Stimulated activated naive B cell treated with anti-CD40 and anti-IgM and Interleukin-4, amounts not matched to agents 10 μg/mL and 1 μg/mL and 100 μg/mL, for 72 hours (primary cell): ENCODE results near the gene ABLIM1.

ENCODE experiments used
- ATAC-seq, 2 donors: fragments of 150-1000 bp; cut with Tn5 transposase; replicated peaks; 2 replicates each; pipeline ENCODE4 v1.10.0; 2021; ENCODE audit warnings: moderate library complexity in 1 of 2
- DNase-seq: peaks from one replicate; pipeline ENCODE4 v3.0.0; 2021
- H3K27ac Mint-ChIP-seq: one replicate; pipeline ENCODE4 v1.8.0; 2022; ENCODE audit warnings: mild to moderate bottlenecking, mixed read lengths
- H3K27me3 Mint-ChIP-seq, 2 donors: one replicate each; pipeline ENCODE4 v1.8.0; 2022; ENCODE audit warnings: mixed read lengths in 2 of 2
- H3K36me3 Mint-ChIP-seq, 2 donors: one replicate each; pipeline ENCODE4 v1.8.0; 2022; ENCODE audit warnings: mixed read lengths in 2 of 2, mild to moderate bottlenecking in 1 of 2
- H3K4me1 Mint-ChIP-seq, 2 donors: one replicate each; pipeline ENCODE4 v1.8.0; 2022; ENCODE audit warnings: mixed read lengths in 2 of 2, mild to moderate bottlenecking in 1 of 2
- H3K4me3 Mint-ChIP-seq, 2 donors: one replicate each; pipeline ENCODE4 v1.8.0; 2022; ENCODE audit warnings: mild to moderate bottlenecking in 2 of 2, mixed read lengths in 2 of 2, moderate library complexity in 1 of 2
- H3K9me3 Mint-ChIP-seq, 2 donors: one replicate each; pipeline ENCODE4 v1.8.0; 2022; ENCODE audit warnings: mixed read lengths in 2 of 2, mild to moderate bottlenecking in 1 of 2

The ABLIM1 gene

DNA sequence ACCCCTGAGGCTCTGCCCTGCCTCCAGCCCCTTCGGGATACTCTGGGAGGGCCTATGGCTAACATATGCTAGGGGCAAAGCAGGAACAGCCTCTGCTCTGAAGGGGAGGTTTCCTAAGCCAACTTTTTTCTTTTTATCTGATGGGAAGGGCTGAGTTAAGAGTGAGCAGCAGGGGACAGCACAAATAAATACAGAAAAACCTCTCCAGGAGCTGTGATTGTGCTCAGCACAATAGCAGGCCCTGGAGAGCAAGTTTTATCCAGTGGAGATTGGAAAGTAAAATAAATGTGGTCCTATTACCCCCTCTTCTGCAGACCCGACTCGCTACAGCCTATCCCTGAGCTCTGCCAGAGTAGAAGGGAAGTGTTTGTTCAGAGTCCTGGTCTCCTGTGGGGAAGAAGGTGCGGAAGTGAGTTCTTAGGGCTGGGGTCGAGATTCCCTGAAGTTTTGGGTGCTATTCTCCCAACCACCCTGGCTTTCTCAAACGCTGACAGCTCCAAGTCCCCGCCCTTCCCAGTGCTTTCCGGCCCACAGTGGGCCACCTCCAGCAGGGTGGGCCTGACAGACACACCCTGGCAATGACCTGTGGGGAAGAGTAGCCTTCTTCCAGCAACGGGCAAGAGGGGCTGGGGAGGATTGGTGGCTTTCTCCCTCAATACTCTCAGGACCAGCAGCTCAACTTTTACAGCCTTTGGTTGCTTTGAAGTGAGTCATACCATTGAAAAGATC is 230.8 kb downstream of the ABLIM1 start:
- ATAC-seq (no peak), DNase-seq (no peak)
- Mint-ChIP-seq H3K4me1 (no peaks in the 10 kb centered on the region), H3K4me3 (no peak overlapping the region), H3K9me3 (no peaks in the 10 kb centered on the region), H3K36me3 (peaks cover 9 to 23% of the 10 kb centered on the region in 2 donors), H3K27me3 (no peaks in the 10 kb centered on the region), H3K27ac (no peak overlapping the region)

DNA sequence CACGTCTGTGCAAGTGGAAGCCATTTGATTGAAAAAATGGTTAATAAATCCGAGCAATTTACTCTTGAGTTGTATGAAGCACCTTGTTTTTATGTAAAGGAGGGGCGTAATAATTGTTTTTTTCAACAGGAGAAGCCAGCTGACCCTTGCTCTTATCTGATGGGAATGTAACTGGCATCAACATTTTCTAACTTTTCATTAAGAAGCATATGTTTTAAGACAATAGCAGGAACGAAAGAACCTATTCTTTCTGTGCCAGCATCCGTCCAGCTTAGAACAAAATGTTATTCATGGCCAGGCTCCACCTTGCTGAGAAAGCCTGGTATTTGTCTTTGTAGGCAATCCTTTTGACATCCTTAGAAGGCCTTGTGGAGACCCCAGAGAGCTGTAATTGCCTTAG is 231.6 kb downstream of the ABLIM1 start:
- Mint-ChIP-seq H3K9me3 (no peaks in the 10 kb centered on the region), H3K4me3 (no peak overlapping the region), H3K27ac (no peak overlapping the region), H3K36me3 (peaks cover 5 to 18% of the 10 kb centered on the region in 2 donors), H3K4me1 (no peaks in the 10 kb centered on the region), H3K27me3 (no peaks in the 10 kb centered on the region)
- DNase-seq (no peak), ATAC-seq (no peak)

DNA sequence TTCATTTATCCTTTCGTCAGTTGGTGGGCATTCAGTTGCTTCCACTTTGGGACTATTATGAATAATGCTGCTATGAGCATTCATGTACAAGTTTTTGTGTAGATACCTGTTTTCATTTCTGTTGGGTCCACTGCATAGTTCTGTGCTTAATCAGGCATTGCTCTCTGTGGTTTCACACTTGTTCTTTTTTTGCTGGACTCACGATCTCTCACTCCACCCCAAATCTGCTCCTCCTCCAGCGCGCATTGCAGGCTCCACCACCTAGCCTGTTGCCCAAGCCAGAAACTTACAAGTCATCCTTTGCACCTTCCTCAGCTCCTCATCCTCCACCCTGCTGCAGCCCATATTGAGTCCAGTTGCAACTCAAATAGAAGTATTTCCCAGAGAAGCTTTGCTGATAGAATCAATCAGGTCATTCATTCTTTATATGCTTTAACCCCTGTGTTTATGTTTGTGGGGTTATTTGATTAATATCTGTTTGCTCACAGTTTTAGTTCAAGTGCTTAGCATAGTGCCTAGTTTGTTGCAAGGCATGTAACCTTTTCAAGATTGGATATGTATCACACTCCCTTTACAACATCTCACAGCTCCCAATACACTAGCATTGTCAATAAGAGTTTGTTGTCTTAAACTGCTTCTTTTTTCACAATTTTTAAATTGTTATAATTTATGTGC is 237.1 kb downstream of the ABLIM1 start:
- Mint-ChIP-seq H3K27ac (no peak overlapping the region), H3K4me3 (no peak overlapping the region), H3K36me3 (no peaks in the 10 kb centered on the region), H3K27me3 (peaks cover 16 to 32% of the 10 kb centered on the region in 2 donors), H3K9me3 (peaks cover 3 to 7% of the 10 kb centered on the region in 2 donors), H3K4me1 (peaks cover 0 to 2% of the 10 kb centered on the region in 2 donors)
- DNase-seq (no peak), ATAC-seq (peak in 1 of 2 donors; percentile 2)

DNA sequence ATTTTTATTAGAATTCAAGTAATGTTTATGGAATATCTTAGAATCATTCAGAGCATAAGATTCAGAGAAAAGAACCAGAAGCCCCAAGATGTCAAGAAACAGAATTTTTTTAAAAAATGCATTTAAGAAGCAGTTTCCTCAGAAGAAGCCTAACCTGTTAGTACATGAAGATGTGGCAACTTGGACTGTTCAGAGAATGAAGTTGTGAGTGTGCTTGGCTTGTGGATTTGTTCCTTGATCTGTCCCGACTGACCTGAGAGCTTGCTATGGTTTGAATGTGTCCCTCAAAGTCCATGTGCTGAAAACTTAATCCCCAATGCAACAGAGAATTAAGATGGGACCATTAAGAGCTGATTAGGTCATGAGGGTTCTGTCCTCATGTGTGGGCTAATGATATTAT is 240.0 kb downstream of the ABLIM1 start:
- H3K9me3 Mint-ChIP-seq, result peaks cover 3 to 7% of the 10 kb centered on the region in 2 donors
- no peaks in the 10 kb centered on the region for H3K36me3 Mint-ChIP-seq
- peaks cover 28 to 48% of the 10 kb centered on the region in 2 donors for H3K27me3 Mint-ChIP-seq
- ATAC-seq, result no peak
- peaks cover 0 to 2% of the 10 kb centered on the region in 2 donors for H3K4me1 Mint-ChIP-seq
- DNase-seq, result no peak
- H3K27ac Mint-ChIP-seq, result no peak overlapping the region
- H3K4me3 Mint-ChIP-seq, result no peak overlapping the region

DNA sequence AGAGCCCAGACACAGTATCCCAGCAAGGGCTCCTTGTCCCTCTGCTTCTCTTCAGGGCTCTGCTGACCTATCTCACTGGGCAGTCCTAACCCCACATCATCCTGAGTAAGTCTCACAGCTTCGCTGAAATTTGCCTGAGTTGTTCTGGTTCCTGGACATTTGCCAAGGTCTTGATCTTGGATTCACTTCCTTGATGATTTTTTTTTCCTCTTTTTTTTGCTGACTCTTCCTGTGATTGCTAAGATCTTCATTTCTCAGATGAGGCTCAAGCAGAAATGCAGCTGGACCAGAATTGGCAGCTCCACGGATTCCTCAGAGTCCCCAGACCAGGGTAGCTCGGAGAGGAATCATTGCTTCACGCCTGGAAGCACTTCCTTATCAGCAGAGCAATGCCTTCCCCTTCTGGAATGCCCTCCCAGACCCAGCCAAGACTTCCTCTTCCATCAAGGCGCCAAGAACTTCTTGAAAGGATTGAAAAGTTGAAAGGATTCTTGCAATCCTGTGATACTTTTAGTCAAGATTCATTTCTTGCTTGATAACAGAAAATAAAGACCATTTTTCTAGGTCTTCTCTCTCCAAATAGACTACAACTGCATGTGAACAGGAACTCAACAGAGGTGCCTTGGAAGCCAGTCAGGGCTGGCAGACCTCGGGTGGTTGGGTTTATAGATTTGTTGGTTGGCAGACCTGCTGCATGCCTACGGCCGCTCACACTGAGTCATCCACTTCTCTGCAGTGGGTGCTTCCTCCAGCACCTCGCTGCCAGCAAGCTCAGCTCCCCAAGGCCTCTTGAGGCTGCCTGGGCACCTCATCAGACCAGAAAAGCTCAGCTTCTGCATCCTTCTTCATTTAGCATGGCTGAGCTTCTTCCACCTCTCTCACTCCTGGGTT is 244.9 kb downstream of the ABLIM1 start:
- Mint-ChIP-seq H3K4me1 (peaks cover 4 to 11% of the 10 kb centered on the region in 2 donors), H3K27ac (no peak overlapping the region), H3K4me3 (no peak overlapping the region), H3K36me3 (no peaks in the 10 kb centered on the region), H3K9me3 (peaks cover 0 to 4% of the 10 kb centered on the region in 2 donors), H3K27me3 (peaks cover 40 to 50% of the 10 kb centered on the region in 2 donors)
- DNase-seq (no peak), ATAC-seq (peak; percentile 38 to 41)

DNA sequence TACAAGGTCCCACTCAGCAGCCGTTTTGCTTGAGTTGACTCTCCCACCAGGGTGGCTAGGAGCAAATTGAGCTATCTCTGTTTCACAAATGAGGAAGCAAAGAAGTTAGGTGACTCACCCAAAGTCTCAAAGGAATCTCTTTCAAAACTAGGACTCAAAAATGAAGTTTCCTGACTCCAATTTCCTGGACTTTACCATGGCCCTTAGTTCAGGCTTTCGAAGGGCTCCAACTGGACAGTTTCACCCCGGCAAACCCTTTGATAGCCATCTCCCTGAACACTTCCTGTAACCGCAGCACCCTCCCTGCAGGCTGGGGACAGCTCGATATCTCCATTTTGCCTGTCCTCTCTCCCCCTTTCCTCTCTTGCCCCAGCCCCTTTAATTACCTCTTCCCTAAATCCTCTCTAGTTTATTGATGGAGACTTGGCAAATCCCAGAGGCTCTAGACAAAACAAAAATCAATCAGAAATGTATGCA is 249.1 kb downstream of the ABLIM1 start:
- peaks cover 53 to 54% of the 10 kb centered on the region in 2 donors for H3K27me3 Mint-ChIP-seq
- ATAC-seq (peak; percentile 29 to 37), DNase-seq (no peak)
- H3K4me1 Mint-ChIP-seq, result peaks cover 16 to 24% of the 10 kb centered on the region in 2 donors
- H3K4me3 Mint-ChIP-seq, result no peak overlapping the region
- H3K36me3 Mint-ChIP-seq, result peaks cover 0 to 1% of the 10 kb centered on the region in 2 donors
- no peak overlapping the region for H3K27ac Mint-ChIP-seq
- H3K9me3 Mint-ChIP-seq, result peaks cover 2 to 4% of the 10 kb centered on the region in 2 donors

DNA sequence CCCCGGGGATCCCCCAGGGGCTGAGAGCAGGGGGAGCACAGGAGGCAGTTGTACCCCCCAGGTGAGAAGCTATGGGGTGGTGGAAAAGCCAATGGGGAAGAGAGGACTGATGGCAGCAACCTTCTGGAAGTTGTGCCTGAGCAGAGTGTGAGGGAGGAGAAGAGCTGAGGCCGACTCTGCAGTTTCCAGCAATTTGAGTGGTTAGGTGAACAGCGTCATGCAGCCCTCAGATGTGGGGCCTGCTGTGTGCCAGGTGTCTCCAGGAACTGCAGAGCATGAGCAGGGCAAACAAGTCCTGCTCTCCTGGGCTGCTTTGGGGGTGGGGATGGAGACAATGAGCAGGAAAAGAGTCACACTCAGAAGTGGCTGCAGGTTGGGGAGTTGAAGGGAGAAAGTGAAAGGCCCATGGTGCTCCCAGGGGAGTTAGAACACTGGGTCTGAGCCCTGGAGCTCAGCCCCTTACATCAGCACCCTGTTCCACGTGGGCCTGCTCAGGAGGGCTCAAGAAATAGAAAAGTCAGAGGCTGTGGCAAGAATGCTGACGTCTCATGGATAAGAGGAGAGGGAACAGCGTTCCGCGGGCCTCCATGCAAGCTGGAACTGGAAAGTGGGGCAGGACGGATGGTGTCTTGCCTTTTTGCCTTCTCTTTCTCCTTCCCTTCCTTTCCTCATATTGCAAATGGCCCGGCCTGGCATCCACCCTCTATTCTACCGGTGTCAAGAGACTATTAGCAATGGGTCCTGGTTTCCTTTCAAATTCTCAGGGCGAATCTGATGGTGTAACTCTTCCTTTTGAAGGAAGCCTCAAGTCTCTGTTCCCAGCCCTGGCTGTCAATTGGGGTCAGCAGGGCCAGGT is 249.7 kb downstream of the ABLIM1 start:
- ATAC-seq, result peak; percentile 48 to 62
- peaks cover 0 to 1% of the 10 kb centered on the region in 2 donors for H3K36me3 Mint-ChIP-seq
- H3K4me1 Mint-ChIP-seq, result peaks cover 16 to 27% of the 10 kb centered on the region in 2 donors
- no peak overlapping the region for H3K27ac Mint-ChIP-seq
- no peak for DNase-seq
- no peak overlapping the region for H3K4me3 Mint-ChIP-seq
- peaks cover 48 to 51% of the 10 kb centered on the region in 2 donors for H3K27me3 Mint-ChIP-seq
- peaks cover 2 to 4% of the 10 kb centered on the region in 2 donors for H3K9me3 Mint-ChIP-seq

DNA sequence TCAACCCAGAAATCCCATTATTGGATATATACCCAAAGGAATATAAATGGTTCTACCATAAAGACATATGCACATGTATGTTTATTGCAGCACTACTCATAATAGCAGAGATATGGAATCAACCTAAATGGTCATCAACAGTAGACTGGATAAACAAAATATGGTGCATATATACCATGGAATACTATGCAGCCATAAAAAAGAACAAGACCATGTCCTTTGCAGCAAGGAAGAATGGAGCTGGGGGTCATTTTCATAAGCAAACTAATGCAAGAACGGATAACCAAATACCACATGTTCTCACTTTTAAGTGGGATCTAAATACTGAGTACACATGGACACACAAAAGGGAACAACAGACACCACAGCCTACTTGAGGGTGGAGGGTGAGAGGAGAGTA is 251.6 kb downstream of the ABLIM1 start:
- peaks cover 23 to 35% of the 10 kb centered on the region in 2 donors for H3K4me1 Mint-ChIP-seq
- DNase-seq, result no peak
- no peak overlapping the region for H3K4me3 Mint-ChIP-seq
- peaks cover 2 to 4% of the 10 kb centered on the region in 2 donors for H3K9me3 Mint-ChIP-seq
- H3K27me3 Mint-ChIP-seq, result peaks cover 50 to 52% of the 10 kb centered on the region in 2 donors
- no peak overlapping the region for H3K27ac Mint-ChIP-seq
- peaks cover 0 to 1% of the 10 kb centered on the region in 2 donors for H3K36me3 Mint-ChIP-seq
- ATAC-seq, result no peak

DNA sequence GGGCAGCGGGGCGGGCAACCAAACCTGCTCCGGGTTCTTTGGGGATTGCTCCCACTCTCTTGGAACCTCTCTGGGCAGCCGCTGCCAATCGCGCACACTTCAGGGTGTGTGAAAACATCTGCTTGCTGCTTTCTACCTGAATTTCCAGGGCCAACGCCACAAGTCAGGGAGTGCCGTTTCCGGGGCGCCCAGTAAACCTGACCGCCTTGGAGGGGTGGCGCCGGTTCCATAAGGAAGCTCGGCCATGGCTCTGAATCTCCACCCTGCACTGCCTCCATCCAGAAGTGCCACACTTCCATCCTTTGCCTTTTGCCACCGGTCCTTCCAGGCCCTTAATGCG is 253.1 kb downstream of the ABLIM1 start:
- H3K36me3 Mint-ChIP-seq, result peaks cover 0 to 1% of the 10 kb centered on the region in 2 donors

DNA sequence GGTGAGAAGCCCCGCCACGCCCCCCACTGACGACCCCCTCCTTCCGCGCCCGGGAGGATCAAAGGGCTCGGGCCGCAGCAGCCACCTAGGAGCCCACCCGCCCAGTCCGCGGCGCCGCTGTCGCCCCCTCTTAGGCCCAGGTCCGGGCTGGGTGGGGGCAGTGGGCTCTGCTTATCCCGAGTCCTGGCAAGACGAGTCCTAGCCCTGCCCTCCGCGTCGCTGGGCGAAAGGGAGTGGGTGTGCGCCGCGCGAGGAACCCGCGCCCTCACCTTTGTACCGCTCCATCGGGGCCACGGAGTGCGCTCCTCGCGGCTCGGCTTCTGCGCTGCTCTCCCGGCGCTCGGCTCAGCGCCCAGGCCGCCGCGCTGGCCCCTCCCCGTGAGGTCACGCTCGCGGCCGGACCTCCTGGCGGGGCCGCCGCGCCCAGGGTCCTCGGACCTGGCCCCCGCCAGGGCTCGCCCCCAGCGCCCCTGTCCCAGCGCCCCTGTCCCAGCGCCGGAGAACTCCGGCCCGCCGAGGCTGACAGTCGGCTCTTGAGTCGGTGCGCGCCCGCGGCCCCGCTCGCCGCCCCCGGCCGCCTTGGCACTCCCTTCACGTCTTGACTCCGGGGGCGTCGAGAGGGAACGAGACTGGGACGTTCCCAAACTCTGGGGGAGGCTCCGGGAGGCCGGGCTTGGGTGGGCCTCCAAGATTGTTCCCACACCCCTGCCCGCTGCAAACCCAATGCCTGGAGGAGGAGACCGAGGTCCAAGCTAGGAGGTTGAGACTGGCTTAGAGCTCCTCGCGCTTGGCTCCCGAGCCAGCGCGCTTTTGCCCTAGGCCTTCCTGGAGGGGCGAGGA is 253.7 kb downstream of the ABLIM1 start, which contains the start of gene AFAP1L2:
TSS of gene AFAP1L2 (minus strand) at position 332 of the 840 bp plus-strand sequence. CDS start at position 285, 47 bp downstream.
- DNase-seq (no peak), ATAC-seq (peak; percentile 50 to 60)
- H3K9me3 Mint-ChIP-seq, result peaks cover 0 to 2% of the 10 kb centered on the region in 2 donors
- H3K4me1 Mint-ChIP-seq, result peaks cover 23 to 35% of the 10 kb centered on the region in 2 donors
- H3K4me3 Mint-ChIP-seq, result peak within 1 kb of the TSS; percentile 79 to 83
- peaks cover 64 to 70% of the 10 kb centered on the region in 2 donors for H3K27me3 Mint-ChIP-seq
- peak within 1 kb of the TSS; percentile 86 for H3K27ac Mint-ChIP-seq
- peaks cover 0 to 1% of the 10 kb centered on the region in 2 donors for H3K36me3 Mint-ChIP-seq

More for the DNA sequence above, 253.1 kb downstream of the ABLIM1 start:
- no peak overlapping the region for H3K27ac Mint-ChIP-seq
- peaks cover 0 to 2% of the 10 kb centered on the region in 2 donors for H3K9me3 Mint-ChIP-seq
- H3K4me3 Mint-ChIP-seq, result peak overlapping the region in 1 of 2 donors; percentile 79
- peaks cover 23 to 35% of the 10 kb centered on the region in 2 donors for H3K4me1 Mint-ChIP-seq
- H3K27me3 Mint-ChIP-seq, result peaks cover 60 to 67% of the 10 kb centered on the region in 2 donors
- DNase-seq, result no peak
- no peak for ATAC-seq

DNA sequence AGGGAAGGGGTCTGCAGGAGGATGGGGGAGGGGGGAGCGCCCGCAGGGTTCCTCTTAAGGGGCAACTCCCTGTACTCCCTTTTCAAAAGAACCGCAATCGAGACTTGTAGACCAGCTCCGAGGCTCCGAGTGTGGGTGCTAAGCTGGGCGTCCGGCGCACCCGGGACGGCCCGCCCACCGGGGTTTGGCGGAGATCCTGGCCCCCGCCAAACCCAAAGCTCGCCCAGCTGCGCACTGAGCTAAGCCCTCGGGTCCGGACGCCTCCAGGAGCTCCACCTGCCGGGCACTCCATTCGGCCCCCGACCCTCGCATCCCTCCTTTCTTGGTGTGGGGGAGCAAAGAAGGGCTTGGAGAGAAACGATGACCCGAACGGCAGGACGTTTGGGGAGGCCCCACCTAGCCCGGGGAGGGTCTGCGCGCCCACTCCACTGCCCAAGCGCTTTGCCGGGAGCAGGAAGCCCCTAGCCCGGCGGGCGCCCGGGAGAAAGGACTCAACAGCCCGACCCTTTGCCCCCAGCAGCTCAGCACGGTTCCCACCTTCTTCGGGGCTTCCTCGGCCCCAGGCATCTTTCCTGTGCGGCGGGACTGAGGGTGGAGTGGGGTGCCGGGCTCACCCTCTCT is 254.4 kb downstream of the ABLIM1 start:
- Mint-ChIP-seq H3K4me3 (peak overlapping the region; percentile 63 to 77), H3K9me3 (peaks cover 0 to 2% of the 10 kb centered on the region in 2 donors), H3K36me3 (peaks cover 0 to 1% of the 10 kb centered on the region in 2 donors), H3K4me1 (peaks cover 22 to 30% of the 10 kb centered on the region in 2 donors), H3K27ac (no peak overlapping the region), H3K27me3 (peaks cover 66 to 72% of the 10 kb centered on the region in 2 donors)
- DNase-seq, result no peak
- ATAC-seq, result peak; percentile 23 to 40

DNA sequence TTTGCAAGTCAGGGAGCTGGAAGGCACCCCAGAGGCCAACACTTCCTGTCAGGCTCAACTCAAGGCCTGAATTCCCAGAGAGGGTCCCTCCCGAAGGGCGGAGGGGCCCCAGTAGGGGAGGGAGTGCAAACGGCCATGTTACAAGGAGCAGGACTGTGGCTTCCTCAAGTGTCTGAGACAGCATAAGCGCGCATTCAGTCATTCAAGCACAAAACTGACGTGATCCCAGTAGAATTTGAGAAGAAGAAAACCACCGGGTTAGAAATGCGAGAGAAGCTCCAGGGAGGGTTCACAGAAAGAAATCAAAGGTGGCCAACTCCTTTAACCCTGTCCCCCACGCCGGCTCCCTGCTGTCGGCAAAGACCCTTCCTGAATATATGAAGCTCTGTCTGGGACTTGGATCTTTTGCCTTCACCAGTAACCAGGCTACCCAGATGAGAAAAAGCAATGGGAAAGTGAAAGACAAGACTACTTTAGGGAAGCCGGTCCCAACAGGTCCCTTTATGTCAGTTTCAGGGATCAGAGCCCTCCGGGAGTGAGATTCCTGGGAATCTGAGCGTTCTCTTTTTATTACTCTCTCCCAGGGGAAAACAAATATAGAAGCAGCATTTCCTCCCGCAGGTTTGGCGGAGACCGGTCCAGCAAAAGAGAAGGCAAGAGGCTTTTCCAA is 255.1 kb downstream of the ABLIM1 start:
- no peak for DNase-seq
- peaks cover 18 to 23% of the 10 kb centered on the region in 2 donors for H3K4me1 Mint-ChIP-seq
- peaks cover 0 to 2% of the 10 kb centered on the region in 2 donors for H3K9me3 Mint-ChIP-seq
- peaks cover 69 to 78% of the 10 kb centered on the region in 2 donors for H3K27me3 Mint-ChIP-seq
- peak overlapping the region; percentile 40 to 63 for H3K4me3 Mint-ChIP-seq
- H3K27ac Mint-ChIP-seq, result no peak overlapping the region
- ATAC-seq, result peak; percentile 41 to 58
- H3K36me3 Mint-ChIP-seq, result peaks cover 0 to 1% of the 10 kb centered on the region in 2 donors
